Coronary artery (tissue), 2 donors: ENCODE measurements around the gene RPL11.
"Not testable (repeated sequence)": the region's sequence is repeated elsewhere in the genome, so short reads cannot be mapped to it uniquely, and the experiment has no call there.

Source experiments
- DNase-seq: peaks from one replicate; pipeline ENCODE4 v3.0.0-alpha.2; 2017; ENCODE audit warnings: low spot score
- H3K27ac ChIP-seq, 2 donors: fragments of 200-600 bp; sonication (generic); one replicate each; pipeline ENCODE4 v1.5.1; 2016 to 2019
- H3K4me3 ChIP-seq: fragments of 200-600 bp; sonication (generic); 2 replicates; pipeline ENCODE4 v1.5.1; 2016; ENCODE audit warnings: mild to moderate bottlenecking, moderate library complexity
- CTCF ChIP-seq: fragments of 200-600 bp; sonication (generic); IDR thresholded peaks from one replicate; pipeline ENCODE4 v1.5.1; 2019; ENCODE audit warnings: antibody characterized with exemption

Gene RPL11

GRCh38 chr1:23732363-23733224, 41.0 kb downstream of the RPL11 start:
- DNase-seq, result no peak
- H3K4me3 ChIP-seq, result no peak overlapping the region
- no peak for TF ChIP-seq CTCF
- no peak overlapping the region for H3K27ac ChIP-seq

GRCh38 chr1:23733281-23733680, 41.7 kb downstream of the RPL11 start:
- H3K27ac ChIP-seq, DNase-seq, H3K4me3 ChIP-seq: not testable (repeated sequence)

GRCh38 chr1:23736437-23737134, 45.0 kb downstream of the RPL11 start:
- no peak overlapping the region for H3K4me3 ChIP-seq
- no peak for TF ChIP-seq CTCF
- DNase-seq, result no peak
- no peak overlapping the region for H3K27ac ChIP-seq

- H3K4me3 ChIP-seq, result no peak overlapping the region
- TF ChIP-seq CTCF, result no peak
- no peak for DNase-seq
- H3K27ac ChIP-seq, result no peak overlapping the region
These were observed 50.0 kb downstream of the RPL11 start for GRCh38 chr1:23741609-23742008.

GRCh38 chr1:23742670-23743286, 51.2 kb downstream of the RPL11 start:
- H3K27ac ChIP-seq, result peak overlapping the region; percentile 85 to 92
- H3K4me3 ChIP-seq, result peak overlapping the region; percentile 90
- TF ChIP-seq CTCF, result no peak
- no peak for DNase-seq

- no peak for TF ChIP-seq CTCF
- H3K27ac ChIP-seq, result peak within 1 kb of the TSS; percentile 85 to 92
- DNase-seq, result peak; percentile 76
These were observed 51.9 kb downstream of the RPL11 start, which contains the start of gene ELOA for GRCh38 chr1:23743287-23744152. Gene ELOA, plus strand, starts transcription at chr1:23743471. Its CDS starts 33 bp downstream, at chr1:23743504.

More at GRCh38 chr1:23743287-23744152, 51.9 kb downstream of the RPL11 start, which contains the start of gene ELOA:
- peak within 1 kb of the TSS; percentile 90 for H3K4me3 ChIP-seq
